Measurements from ENCODE around the gene COX6A1. TPM values are rescaled to one million over a fixed set of nuclear protein-coding genes. Genes with fewer than 3 reads are reported as not detected.

Gene COX6A1
- total RNA-seq, 1 experiment from 2014 or later, result 460 TPM

DNA sequence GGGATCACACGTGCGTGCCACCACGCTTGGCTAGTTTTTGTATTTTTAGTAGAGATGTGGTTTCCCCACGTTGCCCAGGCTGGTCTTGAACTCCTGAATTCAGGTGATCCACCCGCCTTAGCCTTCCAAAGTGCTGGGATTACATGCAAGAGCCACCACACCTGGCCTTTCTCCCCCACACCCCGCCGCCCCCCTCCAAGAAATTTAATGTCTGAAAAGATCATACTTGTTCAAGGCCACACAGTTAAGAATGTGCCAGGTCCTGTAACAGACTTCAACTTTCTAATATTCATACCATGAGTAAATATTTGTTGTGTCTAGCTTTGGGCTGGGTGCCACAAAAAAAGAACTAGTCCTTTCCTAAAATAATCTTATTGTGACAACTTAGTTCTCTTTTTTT, 17.4 kb downstream of the COX6A1 start:
- DNase-seq (ENCODE audit: low spot score), result no peak
- Histone ChIP-seq H3K36me3 (ENCODE audit: insufficient read depth, low read length, poor library complexity, severe bottlenecking) (peaks cover 72% of the 10 kb centered on the region), H3K9me3 (ENCODE audit: low read depth, low read length, poor library complexity, severe bottlenecking) (no peaks in the 10 kb centered on the region), H3K27ac (ENCODE audit: low read depth, low read length, poor library complexity, severe bottlenecking) (no peak overlapping the region), H3K27me3 (replicated peaks; ENCODE audit: insufficient read depth, low read depth, low read length, poor library complexity) (no peaks in the 10 kb centered on the region), H3K4me1 (ENCODE audit: insufficient read depth, low read length, poor library complexity, severe bottlenecking) (no peaks in the 10 kb centered on the region), H3K4me3 (ENCODE audit: low read depth, low read length, poor library complexity, severe bottlenecking) (no peak overlapping the region)
- TF ChIP-seq, protein P1, sequence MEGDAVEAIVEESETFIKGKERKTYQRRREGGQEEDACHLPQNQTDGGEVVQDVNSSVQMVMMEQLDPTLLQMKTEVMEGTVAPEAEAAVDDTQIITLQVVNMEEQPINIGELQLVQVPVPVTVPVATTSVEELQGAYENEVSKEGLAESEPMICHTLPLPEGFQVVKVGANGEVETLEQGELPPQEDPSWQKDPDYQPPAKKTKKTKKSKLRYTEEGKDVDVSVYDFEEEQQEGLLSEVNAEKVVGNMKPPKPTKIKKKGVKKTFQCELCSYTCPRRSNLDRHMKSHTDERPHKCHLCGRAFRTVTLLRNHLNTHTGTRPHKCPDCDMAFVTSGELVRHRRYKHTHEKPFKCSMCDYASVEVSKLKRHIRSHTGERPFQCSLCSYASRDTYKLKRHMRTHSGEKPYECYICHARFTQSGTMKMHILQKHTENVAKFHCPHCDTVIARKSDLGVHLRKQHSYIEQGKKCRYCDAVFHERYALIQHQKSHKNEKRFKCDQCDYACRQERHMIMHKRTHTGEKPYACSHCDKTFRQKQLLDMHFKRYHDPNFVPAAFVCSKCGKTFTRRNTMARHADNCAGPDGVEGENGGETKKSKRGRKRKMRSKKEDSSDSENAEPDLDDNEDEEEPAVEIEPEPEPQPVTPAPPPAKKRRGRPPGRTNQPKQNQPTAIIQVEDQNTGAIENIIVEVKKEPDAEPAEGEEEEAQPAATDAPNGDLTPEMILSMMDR (conservative IDR thresholded peaks at IDR 0.05; ENCODE audit: low read depth, low read length), result no peak
- TF ChIP-seq EZH2 (IDR thresholded peaks at IDR 0.05; ENCODE audit: borderline replicate concordance, low read depth, low read length, poor library complexity, severe bottlenecking), result no peak
- ChIA-PET POLR2A (ENCODE audit: low non-redundant PET) (no interaction called here), CTCF (no interaction called here)
- no TSS peak for BruUV-seq (replicated peaks)
- intact Hi-C loops (cut with micrococcal nuclease; ENCODE audit: unreplicated experiment), result no loop called here

GRCh38 chr12:120457133-120457532, 19.2 kb downstream of the COX6A1 start:
- no peak for DNase-seq (ENCODE audit: low spot score)
- intact Hi-C loops (cut with micrococcal nuclease; ENCODE audit: unreplicated experiment), result no loop called here
- TF ChIP-seq EZH2 (IDR thresholded peaks at IDR 0.05; ENCODE audit: borderline replicate concordance, low read depth, low read length, poor library complexity, severe bottlenecking), result no peak
- TF ChIP-seq, protein P1 (conservative IDR thresholded peaks at IDR 0.05; ENCODE audit: low read depth, low read length), result peak; percentile 43; the same call in 1 of the 2 replicates
- H3K36me3 ChIP-seq (ENCODE audit: insufficient read depth, low read length, poor library complexity, severe bottlenecking), result peaks cover 87% of the 10 kb centered on the region
- ChIA-PET CTCF (interaction anchor here (0.6 kb wide), 1 partner anchor 59 kb away, joined by 9 read pairs; no protein-coding TSS in a partner anchor), POLR2A (ENCODE audit: low non-redundant PET) (no interaction called here)
- H3K4me1 ChIP-seq (ENCODE audit: insufficient read depth, low read length, poor library complexity, severe bottlenecking), result no peaks in the 10 kb centered on the region
- no peak overlapping the region for H3K27ac ChIP-seq (ENCODE audit: low read depth, low read length, poor library complexity, severe bottlenecking)
- H3K27me3 ChIP-seq (replicated peaks; ENCODE audit: insufficient read depth, low read depth, low read length, poor library complexity), result no peaks in the 10 kb centered on the region
- H3K9me3 ChIP-seq (ENCODE audit: low read depth, low read length, poor library complexity, severe bottlenecking), result no peaks in the 10 kb centered on the region
- no TSS peak for BruUV-seq (replicated peaks)
- no peak overlapping the region for H3K4me3 ChIP-seq (ENCODE audit: low read depth, low read length, poor library complexity, severe bottlenecking)

DNA sequence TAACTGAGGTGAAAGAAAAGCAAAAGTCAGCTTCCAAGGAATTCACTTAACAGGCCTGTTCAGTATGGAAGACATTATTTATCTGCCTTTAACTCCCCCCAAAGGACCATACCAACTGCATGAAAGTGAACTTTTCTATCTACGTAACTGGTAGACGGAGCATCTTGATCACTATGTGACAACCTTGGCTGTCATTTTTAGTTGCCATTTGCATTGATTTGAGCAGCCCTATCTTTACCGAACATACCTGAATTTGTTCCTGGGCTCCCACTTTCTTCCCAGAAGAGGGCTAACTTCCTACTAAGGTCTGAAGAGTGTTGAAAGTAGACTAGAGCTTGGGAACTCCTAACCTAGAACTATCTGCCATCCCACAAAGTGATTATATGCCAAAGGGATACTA, 22.2 kb downstream of the COX6A1 start:
- POLR2A ChIA-PET (ENCODE audit: low non-redundant PET), result no interaction called here
- no peak overlapping the region for H3K4me3 ChIP-seq (ENCODE audit: low read depth, low read length, poor library complexity, severe bottlenecking)
- no peaks in the 10 kb centered on the region for H3K27me3 ChIP-seq (replicated peaks; ENCODE audit: insufficient read depth, low read depth, low read length, poor library complexity)
- no peaks in the 10 kb centered on the region for H3K9me3 ChIP-seq (ENCODE audit: low read depth, low read length, poor library complexity, severe bottlenecking)
- no peaks in the 10 kb centered on the region for H3K4me1 ChIP-seq (ENCODE audit: insufficient read depth, low read length, poor library complexity, severe bottlenecking)
- CTCF ChIA-PET, result no interaction called here
- TF ChIP-seq EZH2 (IDR thresholded peaks at IDR 0.05; ENCODE audit: borderline replicate concordance, low read depth, low read length, poor library complexity, severe bottlenecking), result no peak
- TF ChIP-seq, protein P1 (conservative IDR thresholded peaks at IDR 0.05; ENCODE audit: low read depth, low read length), result no peak
- no peak for DNase-seq (ENCODE audit: low spot score)
- TSS peak; percentile 7 for BruUV-seq (replicated peaks)
- intact Hi-C loops (cut with micrococcal nuclease; ENCODE audit: unreplicated experiment), result no loop called here
- no peak overlapping the region for H3K27ac ChIP-seq (ENCODE audit: low read depth, low read length, poor library complexity, severe bottlenecking)
- H3K36me3 ChIP-seq (ENCODE audit: insufficient read depth, low read length, poor library complexity, severe bottlenecking), result peaks cover 97% of the 10 kb centered on the region

All from A673 (cell line).